Brain microvascular endothelial cell (primary cell): ENCODE data around the gene EXOG.

ENCODE experiments used
- DNase-seq: peaks from one replicate; pipeline ENCODE4 v3.0.0-alpha.2; 2020
- H3K27ac ChIP-seq: fragments of 250-450 bp; sonication (Bioruptor Pico); 2 replicates; pipeline ENCODE4 v1.5.1; 2020; ENCODE audit warnings: mild to moderate bottlenecking, moderate library complexity
- H3K27me3 ChIP-seq: fragments of 250-450 bp; sonication (Bioruptor Pico); replicated peaks from 2 replicates; pipeline ENCODE4 v1.5.1; 2020; ENCODE audit warnings: mild to moderate bottlenecking
- H3K36me3 ChIP-seq: fragments of 250-450 bp; sonication (Bioruptor Pico); replicated peaks from 2 replicates; pipeline ENCODE4 v1.5.1; 2020; ENCODE audit warnings: mild to moderate bottlenecking
- H3K4me3 ChIP-seq: 2 replicates; pipeline ENCODE4 v1.5.1; 2011; ENCODE audit warnings: low read depth, mild to moderate bottlenecking, control low read depth, low read length, moderate library complexity
- CTCF ChIP-seq: IDR thresholded peaks from 2 replicates; pipeline ENCODE4 v1.5.1; 2011; ENCODE audit warnings: low read depth, mild to moderate bottlenecking, moderate library complexity, low read length, control low read depth, inconsistent platforms; ENCODE audit errors: missing control alignments
- in situ Hi-C: cut with HindIII; loops from 2 replicates; pipeline ENCODE4 v1.10.0; 2017; ENCODE audit warnings: low sequenced_read_pairs, low pct_ligation_motif_present

The EXOG gene

GRCh38 chr3:38519651-38520050 lies 23.5 kb downstream of the EXOG start:
- DNase-seq = no peak
- H3K4me3 ChIP-seq = no peak overlapping the region
- no peak for TF ChIP-seq CTCF
- H3K27me3 ChIP-seq = no peaks in the 10 kb centered on the region
- no peak overlapping the region for H3K27ac ChIP-seq
- in situ Hi-C loops = loop anchor here (25.0 kb wide), 2 partner anchors 318 to 493 kb away; no protein-coding TSS in a partner anchor
- H3K36me3 ChIP-seq = no peaks in the 10 kb centered on the region

- Histone ChIP-seq H3K27ac (no peak overlapping the region), H3K36me3 (no peaks in the 10 kb centered on the region), H3K4me3 (no peak overlapping the region), H3K27me3 (no peaks in the 10 kb centered on the region)
- peak; percentile 69 for DNase-seq
- peak; percentile 86 for TF ChIP-seq CTCF
- in situ Hi-C loops = loop anchor here (25.0 kb wide), 2 partner anchors 316 to 491 kb away; no protein-coding TSS in a partner anchor
These were observed 25.3 kb downstream of the EXOG start for GRCh38 chr3:38521391-38521987.

- H3K36me3 ChIP-seq = no peaks in the 10 kb centered on the region
These were observed 25.9 kb downstream of the EXOG start for GRCh38 chr3:38522002-38522401.

GRCh38 chr3:38524141-38524739 lies 28.1 kb downstream of the EXOG start:
- peak overlapping the region; percentile 52 for H3K27ac ChIP-seq

More at GRCh38 chr3:38522002-38522401, 25.9 kb downstream of the EXOG start:
- in situ Hi-C loops = loop anchor here (25.0 kb wide), 2 partner anchors 315 to 490 kb away; no protein-coding TSS in a partner anchor
- Histone ChIP-seq H3K27me3 (no peaks in the 10 kb centered on the region), H3K27ac (no peak overlapping the region), H3K4me3 (no peak overlapping the region)
- DNase-seq = no peak
- no peak for TF ChIP-seq CTCF

GRCh38 chr3:38526792-38527191 lies 30.7 kb downstream of the EXOG start:
- TF ChIP-seq CTCF = no peak
- Histone ChIP-seq H3K36me3 (no peaks in the 10 kb centered on the region), H3K27me3 (no peaks in the 10 kb centered on the region), H3K4me3 (no peak overlapping the region), H3K27ac (no peak overlapping the region)
- in situ Hi-C loops = no loop called here
- DNase-seq = no peak

More at GRCh38 chr3:38524141-38524739, 28.1 kb downstream of the EXOG start:
- TF ChIP-seq CTCF = no peak
- Histone ChIP-seq H3K36me3 (no peaks in the 10 kb centered on the region), H3K27me3 (no peaks in the 10 kb centered on the region), H3K4me3 (no peak overlapping the region)
- in situ Hi-C loops = loop anchor here (25.0 kb wide), 2 partner anchors 313 to 488 kb away; no protein-coding TSS in a partner anchor
- peak; percentile 64 for DNase-seq
